HepG2 (cell line): ENCODE measurements around the gene EMILIN1. TPM values are rescaled to one million over a fixed set of nuclear protein-coding genes. Genes with fewer than 3 reads are reported as not detected.

Source experiments
- AHR ChIP-seq: IDR thresholded peaks from 2 replicates; pipeline ENCODE4 v1.6.1; 2018; ENCODE audit warnings: missing genetic modification reagents, missing compliant biosample characterization
- ARNTL ChIP-seq: sonication (generic); formaldehyde crosslinking; IDR thresholded peaks from 2 replicates; pipeline ENCODE4 v1.4.0; 2020; ENCODE audit warnings: mild to moderate bottlenecking, missing genetic modification reagents
- ATAD3A ChIP-seq: sonication (generic); formaldehyde crosslinking; IDR thresholded peaks from 2 replicates; pipeline ENCODE4 v1.4.0; 2020; ENCODE audit warnings: missing genetic modification reagents
- ATF2 ChIP-seq: sonication (generic); formaldehyde crosslinking; IDR thresholded peaks from 2 replicates; pipeline ENCODE4 v1.4.0; 2020; ENCODE audit warnings: missing genetic modification reagents
- BORCS8-MEF2B ChIP-seq: sonication (generic); formaldehyde crosslinking; IDR thresholded peaks from 2 replicates; pipeline ENCODE4 v1.8.0; 2022; ENCODE audit warnings: mild to moderate bottlenecking, missing genetic modification reagents
- ETV5 ChIP-seq: IDR thresholded peaks from 2 replicates; pipeline ENCODE4 v1.6.1; 2018; ENCODE audit warnings: missing biosample characterization, missing genetic modification reagents, inconsistent platforms, borderline replicate concordance
- FOXM1 ChIP-seq: sonication (generic); formaldehyde crosslinking; IDR thresholded peaks from 2 replicates; pipeline ENCODE4 v1.5.0; 2020; ENCODE audit warnings: missing genetic modification reagents
- FOXP1 ChIP-seq, 2 experiments: fragments of 450-650 bp in 1 of 2; IDR thresholded peaks; 2 replicates each; pipeline ENCODE4 v1.6.1; 2017 to 2018; ENCODE audit warnings: antibody characterized with exemption in 1 of 2
- IKZF5 ChIP-seq: IDR thresholded peaks from 2 replicates; pipeline ENCODE4 v1.6.1; 2018; ENCODE audit warnings: missing genetic modification reagents, mild to moderate bottlenecking, missing compliant biosample characterization
- MED1 ChIP-seq: sonication (generic); formaldehyde crosslinking; IDR thresholded peaks from 2 replicates; pipeline ENCODE4 v1.4.0; 2020; ENCODE audit warnings: missing genetic modification reagents
- MTERF4 ChIP-seq: sonication (generic); formaldehyde crosslinking; IDR thresholded peaks from 2 replicates; pipeline ENCODE4 v1.8.0; 2023; ENCODE audit warnings: mild to moderate bottlenecking, missing genetic modification reagents
- NCOA5 ChIP-seq: sonication (generic); formaldehyde crosslinking; IDR thresholded peaks from 2 replicates; pipeline ENCODE4 v1.4.0; 2020; ENCODE audit warnings: missing genetic modification reagents
- NRL ChIP-seq: sonication (generic); formaldehyde crosslinking; IDR thresholded peaks from 2 replicates; pipeline ENCODE4 v1.5.0; 2020; ENCODE audit warnings: missing genetic modification reagents, mild to moderate bottlenecking, moderate library complexity, borderline replicate concordance
- POLR2A ChIP-seq, 2 experiments: IDR thresholded peaks; 2 replicates each; pipeline ENCODE4 v1.6.1; 2011; ENCODE audit warnings: low read depth in 2 of 2, low read length in 2 of 2, mild to moderate bottlenecking in 1 of 2, moderate library complexity in 1 of 2; ENCODE audit not compliant: insufficient read depth in 1 of 2
- TAF1 ChIP-seq: sonication (generic); formaldehyde crosslinking; IDR thresholded peaks from 2 replicates; pipeline ENCODE4 v1.4.0; 2020; ENCODE audit warnings: missing genetic modification reagents
- TMF1 ChIP-seq: sonication (generic); formaldehyde crosslinking; IDR thresholded peaks from 2 replicates; pipeline ENCODE4 v1.8.1; 2022; ENCODE audit warnings: low read depth, missing genetic modification reagents
- TOPORS ChIP-seq: sonication (generic); formaldehyde crosslinking; IDR thresholded peaks from 2 replicates; pipeline ENCODE4 v1.8.0; 2023; ENCODE audit warnings: mild to moderate bottlenecking, missing genetic modification reagents
- XRCC5 ChIP-seq: fragments of 200-400 bp; formaldehyde crosslinking; optimal IDR thresholded peaks from 2 replicates; pipeline ENCODE3; 2017; ENCODE audit warnings: mild to moderate bottlenecking, low read length
- ZMYM2 ChIP-seq: sonication (generic); formaldehyde crosslinking; IDR thresholded peaks from 2 replicates; pipeline ENCODE4 v1.8.0; 2022; ENCODE audit warnings: mild to moderate bottlenecking, missing genetic modification reagents
- ZNF160 ChIP-seq: sonication (generic); formaldehyde crosslinking; IDR thresholded peaks from 2 replicates; pipeline ENCODE4 v1.8.0; 2022; ENCODE audit warnings: mild to moderate bottlenecking, inconsistent platforms, missing genetic modification reagents
- ZNF180 ChIP-seq: sonication (generic); formaldehyde crosslinking; IDR thresholded peaks from 2 replicates; pipeline ENCODE4 v1.4.0; 2020; ENCODE audit warnings: low read depth, missing genetic modification reagents, borderline replicate concordance
- ZNF430 ChIP-seq: sonication (generic); formaldehyde crosslinking; IDR thresholded peaks from 2 replicates; pipeline ENCODE4 v1.9.0; 2021; ENCODE audit warnings: mild to moderate bottlenecking, missing genetic modification reagents
- ZNF607 ChIP-seq: sonication (generic); formaldehyde crosslinking; IDR thresholded peaks from 2 replicates; pipeline ENCODE4 v1.5.1; 2020; ENCODE audit warnings: missing genetic modification reagents, mild to moderate bottlenecking, borderline replicate concordance
- ZNF7 ChIP-seq: IDR thresholded peaks from 2 replicates; pipeline ENCODE4 v1.6.1; 2016; ENCODE audit warnings: missing biosample characterization, missing genetic modification reagents
- polyA plus RNA-seq, 8 experiments: library from polyadenylated mRNA; depleted of rRNA in 3 of 8; stranded (reverse) in 7 of 8; unstranded in 1 of 8; fragments of >200 nt; fragmentation: Illumina TruSeq in 4 of 8; extraction: Trizol in 4 of 8; gene quantifications; 2 replicates each; pipeline versions ENCODE4 v1.2.1 to v1.2.3, GENCODE V29; 2011 to 2016; ENCODE audit warnings: low read depth in 4 of 8, missing spikeins in 1 of 8, mixed read lengths in 1 of 8; ENCODE audit not compliant: insufficient read depth in 1 of 8
- total RNA-seq, 5 experiments: library from RNA; depleted of rRNA; stranded (reverse); fragments of >200 nt; fragmentation: Illumina TruSeq; extraction: Trizol; gene quantifications; 2 replicates each; pipeline ENCODE4 v1.2.3, GENCODE V29; 2016; ENCODE audit warnings: low read depth in 1 of 5
- TF ChIP-seq, protein P1 (sequence below): sonication (generic); formaldehyde crosslinking; conservative IDR thresholded peaks from 2 replicates; pipeline ENCODE4 v1.4.0; 2020; ENCODE audit warnings: missing genetic modification reagents

The EMILIN1 gene
- total and polyA plus RNA-seq, 2 of the 13 experiments (the other 11 are each of a cell fraction or from before 2014, with no cell fraction given): 8.1 to 9.7 TPM

GRCh38 chr2:27050996-27051901 lies 27.2 kb upstream of the EMILIN1 start, which contains the start of gene AGBL5 (continued):
- TF ChIP-seq ATF2 (CRISPR knock-in tag): peak; percentile 85
- peak; percentile 90 for TF ChIP-seq AHR
- TF ChIP-seq POLR2A (IDR thresholded peaks at IDR 0.05; ENCODE audit: insufficient read depth in 1 of 2, low read depth in 2 of 2, low read length in 2 of 2): peak; percentile 58 to 71; a peak in 3 of 4 replicates
- TF ChIP-seq, protein P1, sequence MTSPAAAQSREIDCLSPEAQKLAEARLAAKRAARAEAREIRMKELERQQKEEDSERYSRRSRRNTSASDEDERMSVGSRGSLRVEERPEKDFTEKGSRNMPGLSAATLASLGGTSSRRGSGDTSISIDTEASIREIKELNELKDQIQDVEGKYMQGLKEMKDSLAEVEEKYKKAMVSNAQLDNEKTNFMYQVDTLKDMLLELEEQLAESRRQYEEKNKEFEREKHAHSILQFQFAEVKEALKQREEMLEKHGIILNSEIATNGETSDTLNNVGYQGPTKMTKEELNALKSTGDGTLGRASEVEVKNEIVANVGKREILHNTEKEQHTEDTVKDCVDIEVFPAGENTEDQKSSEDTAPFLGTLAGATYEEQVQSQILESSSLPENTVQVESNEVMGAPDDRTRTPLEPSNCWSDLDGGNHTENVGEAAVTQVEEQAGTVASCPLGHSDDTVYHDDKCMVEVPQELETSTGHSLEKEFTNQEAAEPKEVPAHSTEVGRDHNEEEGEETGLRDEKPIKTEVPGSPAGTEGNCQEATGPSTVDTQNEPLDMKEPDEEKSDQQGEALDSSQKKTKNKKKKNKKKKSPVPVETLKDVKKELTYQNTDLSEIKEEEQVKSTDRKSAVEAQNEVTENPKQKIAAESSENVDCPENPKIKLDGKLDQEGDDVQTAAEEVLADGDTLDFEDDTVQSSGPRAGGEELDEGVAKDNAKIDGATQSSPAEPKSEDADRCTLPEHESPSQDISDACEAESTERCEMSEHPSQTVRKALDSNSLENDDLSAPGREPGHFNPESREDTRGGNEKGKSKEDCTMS: no peak
- no peak for TF ChIP-seq ZNF180 (CRISPR knock-in tag)
- TF ChIP-seq XRCC5: peak; percentile 13
- peak; percentile 91 for TF ChIP-seq TOPORS
- peak; percentile 7 for TF ChIP-seq ZNF160 (CRISPR knock-in tag)
- no peak; the same call in 1 of the 2 replicates for TF ChIP-seq ZNF430 (CRISPR knock-in tag)
- TF ChIP-seq MTERF4: peak; percentile 92
- TF ChIP-seq BORCS8-MEF2B (CRISPR knock-in tag): peak; percentile 97
- TF ChIP-seq ZNF7: no peak
- TF ChIP-seq NCOA5: no peak
- TF ChIP-seq TMF1 (CRISPR knock-in tag): peak; percentile 98
- TF ChIP-seq ETV5 (CRISPR knock-in tag): peak; percentile 89
- peak; percentile 55; the same call in 1 of the 2 replicates for TF ChIP-seq MED1
- TF ChIP-seq ZMYM2: peak; percentile 95
- peak; percentile 94 for TF ChIP-seq IKZF5 (CRISPR knock-in tag)
- TF ChIP-seq ZNF607: peak; percentile 87; the same call in 1 of the 2 replicates
- TF ChIP-seq FOXP1 (IDR thresholded peaks at IDR 0.05): no peak
- TF ChIP-seq FOXP1 (CRISPR knock-in tag; IDR thresholded peaks at IDR 0.05): no peak; the same call in 1 of the 2 replicates
- TF ChIP-seq ARNTL (CRISPR knock-in tag): peak; percentile 65
- peak; percentile 99 for TF ChIP-seq NRL (CRISPR knock-in tag)
- TF ChIP-seq FOXM1: no peak; the same call in 1 of the 2 replicates
- TF ChIP-seq TAF1 (CRISPR knock-in tag): peak; percentile 53; the same call in 1 of the 2 replicates
- no peak; the same call in 1 of the 2 replicates for TF ChIP-seq ATAD3A (CRISPR knock-in tag)
